Esophagus muscularis mucosa (tissue), 4 donors: Measurements from ENCODE around the gene AGER.

Source experiments
- CTCF ChIP-seq, 3 experiments: fragments of 200-600 bp in 2 of 3; fragments of 450-650 bp in 1 of 3; sonication (generic) in 2 of 3; IDR thresholded peaks; one replicate each; pipeline ENCODE4 v1.5.1; 2017 to 2019; ENCODE audit warnings: antibody characterized with exemption in 3 of 3, mild to moderate bottlenecking in 2 of 3, moderate library complexity in 1 of 3
- EP300 ChIP-seq: sonication (generic); formaldehyde crosslinking; IDR thresholded peaks from one replicate; pipeline ENCODE4 v1.6.1; 2017; ENCODE audit warnings: antibody characterized with exemption
- POLR2A ChIP-seq: fragments of 450-650 bp; IDR thresholded peaks from one replicate; pipeline ENCODE4 v1.6.1; 2017; ENCODE audit warnings: antibody characterized with exemption, moderate library complexity, mild to moderate bottlenecking, low read depth
- POLR2AphosphoS5 ChIP-seq, 2 donors: sonication (generic); formaldehyde crosslinking; IDR thresholded peaks; one replicate each; pipeline ENCODE4 v1.6.1; 2017; ENCODE audit warnings: antibody characterized with exemption in 2 of 2

DNA sequence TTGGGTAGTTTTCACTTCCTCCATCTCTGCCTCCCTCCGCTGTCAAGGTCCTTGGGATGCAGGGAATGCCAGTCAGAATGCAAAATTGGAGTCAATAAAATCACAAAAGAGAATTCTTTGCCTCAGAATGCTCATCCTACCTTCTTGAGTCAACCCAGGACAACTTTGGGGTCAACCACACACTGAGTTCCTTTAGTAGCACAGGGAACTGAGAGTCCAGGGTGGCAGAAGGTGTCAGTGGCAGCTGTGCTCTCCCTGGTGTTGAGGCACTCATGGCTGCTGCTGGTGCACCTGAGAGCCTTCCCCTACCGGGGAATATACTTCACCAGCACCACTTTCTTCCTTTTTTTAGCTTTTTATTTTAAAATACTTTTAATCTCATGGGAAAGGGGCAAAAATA is 40.6 kb upstream of the AGER start:
- TF ChIP-seq CTCF (IDR thresholded peaks at IDR 0.05), result no peak
- TF ChIP-seq POLR2A, result no peak
- no peak for TF ChIP-seq EP300
- TF ChIP-seq POLR2AphosphoS5 (IDR thresholded peaks at IDR 0.05), result no peak
